Suprapubic skin (tissue), 3 donors: ENCODE results near the gene SACS.

Experiments used
- EP300 ChIP-seq: sonication (generic); formaldehyde crosslinking; IDR thresholded peaks from one replicate; pipeline ENCODE4 v1.6.1; 2017; ENCODE audit warnings: antibody characterized with exemption
- POLR2A ChIP-seq, 2 donors: fragments of 450-650 bp; IDR thresholded peaks; one replicate each; pipeline ENCODE4 v1.6.1; 2017; ENCODE audit warnings: antibody characterized with exemption in 2 of 2, mild to moderate bottlenecking in 2 of 2, moderate library complexity in 2 of 2
- TF ChIP-seq, protein P1 (sequence below), 2 donors: fragments of 200-600 bp in 1 of 2; fragments of 450-650 bp in 1 of 2; sonication (generic) in 1 of 2; IDR thresholded peaks; one replicate each; pipeline ENCODE4 v1.5.1; 2016 to 2019; ENCODE audit warnings: antibody characterized with exemption in 2 of 2, mild to moderate bottlenecking in 1 of 2, moderate library complexity in 1 of 2

DNA sequence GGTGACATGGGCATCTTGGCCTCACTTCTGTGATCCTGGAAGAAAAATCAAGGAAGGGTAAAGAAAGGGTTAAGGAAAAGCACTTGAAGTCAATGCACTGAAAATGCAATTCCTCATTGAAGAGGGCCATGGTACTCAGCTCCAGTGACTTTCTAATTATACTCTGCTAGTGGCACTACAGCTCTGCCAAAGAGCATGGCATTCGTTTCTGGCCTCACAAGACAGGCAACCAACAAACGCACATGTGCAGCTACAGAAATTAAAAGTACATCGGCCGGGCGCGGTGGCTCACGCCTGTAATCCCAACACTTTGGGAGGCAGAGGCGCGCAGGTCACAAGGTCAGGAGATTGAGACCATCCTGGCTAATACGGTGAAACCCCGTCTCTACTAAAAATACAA lies 21.8 kb downstream of the SACS start:
- no peak for TF ChIP-seq POLR2A (IDR thresholded peaks at IDR 0.05)
- TF ChIP-seq, protein P1, sequence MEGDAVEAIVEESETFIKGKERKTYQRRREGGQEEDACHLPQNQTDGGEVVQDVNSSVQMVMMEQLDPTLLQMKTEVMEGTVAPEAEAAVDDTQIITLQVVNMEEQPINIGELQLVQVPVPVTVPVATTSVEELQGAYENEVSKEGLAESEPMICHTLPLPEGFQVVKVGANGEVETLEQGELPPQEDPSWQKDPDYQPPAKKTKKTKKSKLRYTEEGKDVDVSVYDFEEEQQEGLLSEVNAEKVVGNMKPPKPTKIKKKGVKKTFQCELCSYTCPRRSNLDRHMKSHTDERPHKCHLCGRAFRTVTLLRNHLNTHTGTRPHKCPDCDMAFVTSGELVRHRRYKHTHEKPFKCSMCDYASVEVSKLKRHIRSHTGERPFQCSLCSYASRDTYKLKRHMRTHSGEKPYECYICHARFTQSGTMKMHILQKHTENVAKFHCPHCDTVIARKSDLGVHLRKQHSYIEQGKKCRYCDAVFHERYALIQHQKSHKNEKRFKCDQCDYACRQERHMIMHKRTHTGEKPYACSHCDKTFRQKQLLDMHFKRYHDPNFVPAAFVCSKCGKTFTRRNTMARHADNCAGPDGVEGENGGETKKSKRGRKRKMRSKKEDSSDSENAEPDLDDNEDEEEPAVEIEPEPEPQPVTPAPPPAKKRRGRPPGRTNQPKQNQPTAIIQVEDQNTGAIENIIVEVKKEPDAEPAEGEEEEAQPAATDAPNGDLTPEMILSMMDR (IDR thresholded peaks at IDR 0.05) = no peak
- no peak for TF ChIP-seq EP300
